ENCODE results near the gene PNKD.

DNA sequence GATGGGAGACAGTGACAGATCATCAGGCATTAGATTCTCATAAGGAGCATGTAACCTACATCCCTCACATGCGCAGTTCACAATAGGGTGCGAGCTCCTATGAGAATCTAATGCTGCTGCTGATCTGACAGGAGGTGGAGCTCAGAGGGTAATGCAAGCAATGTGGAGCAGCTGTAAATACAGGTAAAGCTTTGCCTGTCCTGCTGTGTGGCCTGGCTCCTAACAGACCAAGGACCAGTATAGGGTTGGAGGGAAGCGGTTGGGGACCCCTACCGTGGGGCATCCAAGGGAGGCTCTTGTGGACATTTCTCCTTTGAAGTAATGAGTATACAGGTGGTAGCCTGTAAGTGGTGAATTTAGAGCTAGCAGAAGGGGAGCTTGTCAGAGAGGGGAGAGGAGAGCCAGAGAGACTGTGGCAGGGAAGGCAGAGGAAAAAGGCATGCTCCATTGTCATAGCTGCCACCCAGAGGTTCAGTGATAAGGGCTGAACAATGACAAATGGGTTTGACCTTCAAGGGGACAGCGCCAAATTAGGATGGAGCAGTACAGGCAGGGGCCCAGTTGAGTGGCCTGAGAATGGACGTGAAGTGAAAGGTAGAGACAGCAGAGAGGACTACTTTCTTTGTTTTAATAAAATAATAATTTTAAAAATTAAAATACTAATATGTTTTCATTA lies 37.2 kb downstream of the PNKD start:
- TF ChIP-seq, protein P1, sequence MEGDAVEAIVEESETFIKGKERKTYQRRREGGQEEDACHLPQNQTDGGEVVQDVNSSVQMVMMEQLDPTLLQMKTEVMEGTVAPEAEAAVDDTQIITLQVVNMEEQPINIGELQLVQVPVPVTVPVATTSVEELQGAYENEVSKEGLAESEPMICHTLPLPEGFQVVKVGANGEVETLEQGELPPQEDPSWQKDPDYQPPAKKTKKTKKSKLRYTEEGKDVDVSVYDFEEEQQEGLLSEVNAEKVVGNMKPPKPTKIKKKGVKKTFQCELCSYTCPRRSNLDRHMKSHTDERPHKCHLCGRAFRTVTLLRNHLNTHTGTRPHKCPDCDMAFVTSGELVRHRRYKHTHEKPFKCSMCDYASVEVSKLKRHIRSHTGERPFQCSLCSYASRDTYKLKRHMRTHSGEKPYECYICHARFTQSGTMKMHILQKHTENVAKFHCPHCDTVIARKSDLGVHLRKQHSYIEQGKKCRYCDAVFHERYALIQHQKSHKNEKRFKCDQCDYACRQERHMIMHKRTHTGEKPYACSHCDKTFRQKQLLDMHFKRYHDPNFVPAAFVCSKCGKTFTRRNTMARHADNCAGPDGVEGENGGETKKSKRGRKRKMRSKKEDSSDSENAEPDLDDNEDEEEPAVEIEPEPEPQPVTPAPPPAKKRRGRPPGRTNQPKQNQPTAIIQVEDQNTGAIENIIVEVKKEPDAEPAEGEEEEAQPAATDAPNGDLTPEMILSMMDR (IDR thresholded peaks at IDR 0.05) = no peak
- no peak for TF ChIP-seq POLR2A (IDR thresholded peaks at IDR 0.05)

Data from heart left ventricle (tissue), 13 donors.